ENCODE data around the gene SLC6A19. TPM values are rescaled to one million over a fixed set of nuclear protein-coding genes. Genes with fewer than 3 reads are reported as not detected.

The SLC6A19 gene
- total RNA-seq, 4 donors from 2014 or later = 2.5 to 106 (median 69.5) TPM; not detected in 1

DNA sequence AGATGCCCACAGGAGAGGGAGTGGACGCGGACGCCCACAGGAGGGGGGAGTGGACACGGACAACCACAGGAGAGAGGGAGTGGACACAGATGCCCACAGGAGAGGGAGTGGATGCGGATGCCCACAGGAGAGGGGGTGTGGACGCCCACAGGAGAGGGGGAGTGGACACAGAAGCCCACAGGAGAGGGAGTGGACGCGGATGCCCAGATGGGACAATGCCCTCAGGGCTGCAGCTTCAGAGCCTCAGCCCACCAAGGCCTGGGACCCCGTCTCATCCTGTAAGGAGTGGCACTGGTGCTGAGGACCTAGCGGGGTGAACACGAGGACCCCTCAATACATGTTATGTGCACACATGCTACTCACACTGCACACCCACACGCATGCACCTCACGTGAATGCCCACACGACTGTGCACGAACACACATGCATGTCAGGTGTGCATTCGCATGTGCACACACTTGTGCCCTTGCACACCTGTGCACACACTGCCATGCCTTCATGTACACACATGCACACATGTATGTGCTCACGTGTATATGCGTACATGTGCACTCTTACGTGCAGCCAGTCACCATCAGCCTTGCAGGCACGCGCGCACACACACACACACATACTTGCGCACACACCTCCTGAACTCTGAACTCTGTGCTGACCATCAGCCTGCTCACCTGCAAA is 58.5 kb downstream of the SLC6A19 start:
- no peaks in the 10 kb centered on the region for H3K4me1 ChIP-seq
- no peaks in the 10 kb centered on the region for H3K36me3 ChIP-seq
- no peak overlapping the region for H3K4me3 ChIP-seq
- H3K27ac ChIP-seq = no peak overlapping the region
- TF ChIP-seq POLR2AphosphoS5 (IDR thresholded peaks at IDR 0.05) = no peak
- no peak for TF ChIP-seq POLR2A (IDR thresholded peaks at IDR 0.05)
- no peak for TF ChIP-seq EP300 (IDR thresholded peaks at IDR 0.05; ENCODE audit: low read depth)
- no peak for TF ChIP-seq CTCF (IDR thresholded peaks at IDR 0.05)
- in situ Hi-C loops (cut with MboI; ENCODE audit: low pct_ligation_motif_present in 1 of 4, low pct_unique_long_range_greater_than_20kb in 1 of 4, low sequenced_read_pairs in 3 of 4) = no loop called here
- intact Hi-C loops (cut with DNase I; ENCODE audit: low total_unique reads) = no loop called here
- H3K9me3 ChIP-seq = no peaks in the 10 kb centered on the region
- DNase-seq = no peak
- no peaks in the 10 kb centered on the region for H3K27me3 ChIP-seq
- 82 to 95% methylated on average over 7 to 23 of the region's 23 CpGs for WGBS, 2 donors (ENCODE audit: low coverage in 1 of 2)

- Histone ChIP-seq H3K27ac (no peak overlapping the region), H3K36me3 (no peaks in the 10 kb centered on the region), H3K9me3 (no peaks in the 10 kb centered on the region), H3K4me3 (no peak overlapping the region), H3K27me3 (no peaks in the 10 kb centered on the region), H3K4me1 (no peaks in the 10 kb centered on the region)
- TF ChIP-seq POLR2A (IDR thresholded peaks at IDR 0.05) = no peak
- no peak for TF ChIP-seq CTCF (IDR thresholded peaks at IDR 0.05)
- no peak for TF ChIP-seq EP300 (IDR thresholded peaks at IDR 0.05; ENCODE audit: low read depth)
- no peak for TF ChIP-seq POLR2AphosphoS5 (IDR thresholded peaks at IDR 0.05)
- intact Hi-C loops (cut with DNase I; ENCODE audit: low total_unique reads) (no loop called here), in situ Hi-C loops (cut with MboI; ENCODE audit: low pct_ligation_motif_present in 1 of 4, low pct_unique_long_range_greater_than_20kb in 1 of 4, low sequenced_read_pairs in 3 of 4) (no loop called here)
- DNase-seq = no peak
- WGBS, 2 donors (ENCODE audit: low coverage in 1 of 2) = 90% methylated on average over 10 of the region's 10 CpGs; no CpG with 5 or more reads in 1 of the 2 donors
Observed at GRCh38 chr5:1261643-1262042, 60.2 kb downstream of the SLC6A19 start.

GRCh38 chr5:1262381-1262780 is 61.0 kb downstream of the SLC6A19 start:
- intact Hi-C loops (cut with DNase I; ENCODE audit: low total_unique reads) (no loop called here), in situ Hi-C loops (cut with MboI; ENCODE audit: low pct_ligation_motif_present in 1 of 4, low pct_unique_long_range_greater_than_20kb in 1 of 4, low sequenced_read_pairs in 3 of 4) (no loop called here)
- Histone ChIP-seq H3K27ac (no peak overlapping the region), H3K27me3 (no peaks in the 10 kb centered on the region), H3K4me3 (no peak overlapping the region), H3K9me3 (no peaks in the 10 kb centered on the region), H3K4me1 (no peaks in the 10 kb centered on the region), H3K36me3 (no peaks in the 10 kb centered on the region)
- no peak for DNase-seq
- 100% methylated on average over 1 of the region's 1 CpG; no CpG with 5 or more reads in 1 of the 2 donors for WGBS, 2 donors (ENCODE audit: low coverage in 1 of 2)
- TF ChIP-seq EP300 (IDR thresholded peaks at IDR 0.05; ENCODE audit: low read depth) (no peak), POLR2AphosphoS5 (IDR thresholded peaks at IDR 0.05) (no peak)

GRCh38 chr5:1264211-1264610 is 62.8 kb downstream of the SLC6A19 start:
- H3K27me3 ChIP-seq = no peaks in the 10 kb centered on the region
- H3K4me3 ChIP-seq = no peak overlapping the region
- no peaks in the 10 kb centered on the region for H3K4me1 ChIP-seq
- DNase-seq = no peak
- in situ Hi-C loops (cut with MboI; ENCODE audit: low pct_ligation_motif_present in 1 of 4, low pct_unique_long_range_greater_than_20kb in 1 of 4, low sequenced_read_pairs in 3 of 4) (no loop called here), intact Hi-C loops (cut with DNase I; ENCODE audit: low total_unique reads) (no loop called here)
- H3K27ac ChIP-seq = no peak overlapping the region
- no peaks in the 10 kb centered on the region for H3K9me3 ChIP-seq
- WGBS, 2 donors (ENCODE audit: low coverage in 1 of 2) = 91 to 96% methylated on average over 7 to 15 of the region's 18 CpGs
- no peak for TF ChIP-seq POLR2AphosphoS5 (IDR thresholded peaks at IDR 0.05)
- no peak for TF ChIP-seq EP300 (IDR thresholded peaks at IDR 0.05; ENCODE audit: low read depth)
- no peaks in the 10 kb centered on the region for H3K36me3 ChIP-seq

DNA sequence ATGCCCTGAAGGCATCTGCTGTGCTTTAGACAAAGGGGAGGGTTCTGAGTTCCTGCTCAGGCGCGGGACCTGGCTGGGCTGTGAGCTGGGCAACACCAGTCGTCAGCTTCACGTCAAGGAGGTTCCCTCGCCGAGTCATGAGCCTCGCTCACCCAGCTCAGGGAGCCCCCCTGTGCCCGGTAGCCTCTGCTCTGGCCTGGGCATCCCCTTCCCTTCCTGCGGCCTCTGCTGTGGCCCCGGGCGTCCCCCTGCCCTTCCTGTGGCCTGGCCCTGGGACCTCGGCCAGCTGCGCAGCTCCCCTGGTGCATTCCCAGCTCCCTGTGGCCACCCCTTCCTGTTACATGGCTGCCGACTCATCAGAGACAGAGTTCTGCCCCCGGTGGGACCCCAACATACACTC is 63.6 kb downstream of the SLC6A19 start:
- no peaks in the 10 kb centered on the region for H3K36me3 ChIP-seq
- H3K4me3 ChIP-seq = no peak overlapping the region
- no peaks in the 10 kb centered on the region for H3K4me1 ChIP-seq
- TF ChIP-seq POLR2AphosphoS5 (IDR thresholded peaks at IDR 0.05) = no peak
- TF ChIP-seq POLR2A (IDR thresholded peaks at IDR 0.05) = no peak
- TF ChIP-seq EP300 (IDR thresholded peaks at IDR 0.05; ENCODE audit: low read depth) = no peak
- in situ Hi-C loops (cut with MboI; ENCODE audit: low pct_ligation_motif_present in 1 of 4, low pct_unique_long_range_greater_than_20kb in 1 of 4, low sequenced_read_pairs in 3 of 4) = no loop called here
- H3K9me3 ChIP-seq = no peaks in the 10 kb centered on the region
- WGBS, 2 donors (ENCODE audit: low coverage in 1 of 2) = 82 to 84% methylated on average over 3 to 15 of the region's 15 CpGs
- H3K27ac ChIP-seq = no peak overlapping the region
- no peaks in the 10 kb centered on the region for H3K27me3 ChIP-seq
- intact Hi-C loops (cut with DNase I; ENCODE audit: low total_unique reads) = no loop called here
- no peak for DNase-seq
